C1 segment of cervical spinal cord (tissue), 14 donors: ENCODE measurements around the gene DTNB.
"Not testable (repeated sequence)": the region's sequence is repeated elsewhere in the genome, so short reads cannot be mapped to it uniquely, and the experiment has no call there.

Source experiments
- DNase-seq, 14 donors: peaks; one replicate each; lab custom pipeline; 2025; lab: John Stamatoyannopoulos, UW

DTNB gene

DNA sequence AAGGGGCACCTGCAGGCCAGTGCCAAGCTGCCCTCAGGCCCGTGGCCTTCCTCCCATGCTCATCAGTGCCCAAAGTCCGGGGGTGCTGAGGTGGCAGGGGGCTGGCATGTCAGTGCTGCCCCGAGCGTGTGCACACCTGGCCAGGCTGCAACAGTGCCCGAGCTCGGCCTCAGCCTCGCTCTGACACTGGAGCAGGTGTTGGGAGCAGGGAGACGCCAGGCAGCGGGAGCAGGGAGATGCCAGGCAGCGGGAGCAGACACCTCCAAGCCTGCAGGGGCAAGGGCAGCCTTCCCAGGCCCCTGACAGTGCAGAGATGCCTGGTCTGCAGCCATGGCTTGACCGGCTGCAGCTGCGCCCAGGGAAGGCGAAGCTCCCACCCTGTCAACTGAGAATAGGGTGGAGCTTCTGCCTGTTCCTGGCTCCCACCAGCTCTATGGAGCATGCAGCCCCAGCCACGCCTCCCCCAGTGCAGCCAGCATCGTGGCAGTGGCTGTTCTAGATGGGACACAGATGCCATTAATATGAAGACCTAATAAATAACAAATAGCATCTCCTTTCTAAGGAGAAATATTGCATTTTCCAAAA is 82.4 kb downstream of the DTNB start:
- peak in 7 of 14 donors; percentile 11 to 57 (median 42) for DNase-seq

DNA sequence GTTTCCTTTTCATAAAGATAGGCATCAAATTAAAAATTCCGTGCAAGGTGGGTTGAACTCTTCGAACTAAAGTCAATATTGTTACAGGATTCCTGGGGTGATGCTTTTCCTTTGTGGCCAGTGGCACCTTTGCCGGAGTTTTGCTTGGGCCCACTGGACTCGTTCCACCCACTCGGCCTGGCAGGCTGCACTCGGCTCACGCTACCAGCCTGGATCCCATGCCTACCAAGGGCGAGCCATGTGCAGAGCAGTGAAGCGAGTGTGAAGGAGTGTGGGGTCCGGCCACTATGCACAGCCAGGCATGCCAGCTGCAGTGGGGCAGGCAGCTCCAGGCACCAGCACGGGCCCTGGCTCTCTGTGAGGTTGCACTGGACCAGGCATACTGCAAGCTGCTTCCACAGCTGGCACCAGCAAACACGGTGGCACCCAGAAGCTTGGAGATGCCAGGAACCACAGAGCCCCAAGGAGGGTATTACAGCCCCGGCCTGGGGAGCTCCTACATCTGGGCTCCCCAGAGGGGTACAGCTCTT is 83.6 kb downstream of the DTNB start:
- DNase-seq, result peak in 1 of 14 donors; percentile 12

DNA sequence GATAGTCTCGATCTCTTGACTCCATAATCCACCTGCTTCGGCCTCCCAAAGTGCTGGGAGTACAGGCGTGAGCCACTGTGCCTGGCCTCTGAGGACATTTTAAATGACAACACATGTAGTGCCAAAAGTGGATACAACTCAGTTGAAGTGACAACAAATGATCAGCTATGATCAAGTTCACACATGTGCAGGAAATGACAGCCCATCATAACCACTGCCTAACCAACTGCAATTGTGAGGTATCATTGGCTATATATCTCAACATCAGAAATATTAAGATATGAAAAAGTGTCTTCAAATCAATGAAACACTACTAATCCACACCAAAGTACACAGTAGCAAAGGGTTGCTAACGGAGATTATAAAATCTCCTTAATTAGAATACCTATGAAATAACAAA is 84.8 kb downstream of the DTNB start:
- DNase-seq, result no peak

DNA sequence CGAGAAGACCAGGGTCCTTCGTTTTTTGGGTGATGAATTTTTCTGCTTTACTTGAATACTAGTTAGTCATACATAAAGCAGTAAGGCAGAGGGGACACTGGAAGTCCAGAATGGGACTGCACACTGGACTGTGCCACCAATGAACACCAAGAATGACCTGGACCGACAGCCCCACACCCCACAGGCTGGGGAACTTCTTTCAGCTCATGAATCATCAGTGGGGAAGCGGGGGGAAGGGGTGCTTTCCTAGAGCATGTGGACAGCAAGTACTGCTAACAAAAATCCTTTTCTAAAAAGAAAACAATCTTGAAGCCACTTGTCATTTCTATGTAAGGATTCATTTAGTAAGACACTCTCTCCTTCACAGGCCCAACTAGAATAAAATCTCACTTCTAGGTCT is 86.0 kb downstream of the DTNB start:
- DNase-seq, result peak in 3 of 14 donors; percentile 48 to 67 (median 51)

DNA sequence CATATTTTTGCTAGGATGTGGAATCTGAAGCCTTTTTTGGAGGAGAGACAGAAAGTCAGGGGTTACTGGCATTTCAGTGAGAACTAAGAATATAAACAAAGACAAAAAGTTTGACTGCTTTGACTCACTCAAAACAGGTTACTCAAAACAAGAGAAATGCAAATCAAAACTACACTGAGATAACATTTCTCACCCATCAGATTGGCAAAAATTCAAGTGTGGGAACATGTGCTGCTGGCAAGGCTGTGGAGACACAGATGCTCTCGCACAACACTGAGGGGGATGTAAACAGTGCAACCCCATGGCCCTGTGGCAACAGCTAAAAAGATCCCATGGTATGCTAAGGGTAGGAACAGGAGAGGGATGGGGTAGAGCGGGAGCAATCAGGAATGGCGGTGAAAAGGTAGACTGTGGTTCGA is 86.6 kb downstream of the DTNB start:
- peak in 4 of 14 donors; percentile 8 to 62 (median 22) for DNase-seq

DNA sequence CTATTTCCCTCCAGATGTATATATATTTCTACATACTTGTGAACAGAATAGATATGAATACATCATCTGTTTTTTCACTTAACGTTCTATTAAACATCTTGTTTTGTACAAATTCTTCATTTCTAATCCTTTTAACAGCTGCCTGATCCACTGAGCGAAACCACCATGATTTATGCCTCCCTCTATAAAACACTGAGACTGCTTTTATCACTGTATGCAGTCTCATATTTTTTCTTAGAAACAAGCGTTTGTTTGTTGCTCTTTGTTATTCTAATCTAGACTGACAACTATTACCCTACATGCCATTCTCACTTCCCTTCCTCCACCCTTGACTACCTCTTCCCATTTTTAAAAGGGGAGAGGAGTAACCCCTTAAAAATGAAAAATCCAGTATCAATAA is 88.2 kb downstream of the DTNB start:
- no peak for DNase-seq

DNA sequence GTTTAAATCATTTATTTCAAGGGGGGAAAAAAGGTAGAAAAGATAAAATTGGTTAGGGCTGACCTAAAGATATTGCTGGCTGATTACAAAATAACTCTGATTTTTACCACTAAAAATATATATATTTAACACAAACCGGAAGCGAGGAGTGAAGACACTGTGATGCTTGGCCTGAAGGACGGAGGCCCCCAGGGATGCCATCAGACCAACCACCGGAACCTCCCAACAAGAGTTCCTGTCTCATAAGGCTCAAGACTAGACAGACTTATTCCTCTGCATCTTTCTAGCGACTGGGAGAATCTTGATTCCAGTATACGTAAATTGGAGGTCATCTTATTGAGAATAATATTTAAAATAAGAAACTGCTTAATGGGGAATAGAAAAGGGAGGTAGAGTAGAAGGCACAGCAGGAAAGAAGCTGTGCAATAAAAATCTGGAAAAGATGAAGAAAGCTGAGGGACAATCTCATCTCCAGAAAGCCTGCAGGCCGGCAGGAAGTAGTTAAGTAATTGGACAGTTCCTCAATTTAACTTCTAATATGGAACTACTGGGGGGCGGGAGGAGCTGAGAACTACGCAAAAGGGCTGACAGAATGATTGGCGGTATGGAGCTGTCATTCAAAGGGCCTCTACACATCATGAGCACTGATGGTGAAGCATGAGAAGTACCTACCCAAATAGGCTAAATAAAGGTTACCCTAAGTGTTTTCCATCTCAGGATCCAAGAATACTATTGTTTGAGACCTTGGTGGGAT is 91.1 kb downstream of the DTNB start:
- DNase-seq, result no peak

DNA sequence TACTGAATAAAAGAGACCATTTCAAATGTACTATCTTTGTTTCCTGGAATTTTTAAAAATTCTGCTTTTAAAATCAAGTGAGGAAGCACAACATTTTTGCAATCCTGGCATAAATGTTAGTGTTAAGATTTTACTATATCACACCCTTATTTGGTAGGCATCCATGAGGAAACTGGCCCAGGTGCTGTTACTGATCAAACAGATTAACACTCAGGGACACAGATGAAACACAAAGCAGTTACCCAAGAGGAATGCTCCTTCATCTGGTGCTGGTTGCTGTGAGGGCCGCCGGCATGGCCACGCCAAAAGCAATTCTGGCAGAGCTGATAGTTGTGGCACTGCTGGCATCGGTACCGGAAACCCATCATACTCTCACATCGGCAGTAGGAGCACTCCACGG is 96.8 kb downstream of the DTNB start:
- DNase-seq, result no peak

DNA sequence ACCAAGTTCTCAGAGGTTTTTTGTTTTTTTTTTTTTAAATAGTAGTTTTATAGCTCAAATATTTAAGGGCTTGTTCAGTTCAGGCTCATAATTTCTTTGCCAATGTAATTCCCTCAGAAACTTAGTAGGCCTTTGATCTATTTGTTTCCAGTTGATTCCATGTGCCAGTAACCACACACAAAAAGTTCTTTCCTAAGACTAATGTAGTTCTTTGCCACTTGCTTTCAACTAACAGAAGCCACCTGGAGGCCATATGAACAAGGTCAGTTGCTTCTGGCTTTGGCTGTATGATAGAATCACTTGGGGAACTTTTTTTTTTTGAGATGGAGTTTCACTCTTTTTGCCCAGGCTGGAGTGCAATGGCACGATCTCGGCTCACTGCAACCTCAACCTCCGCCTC is 100.7 kb downstream of the DTNB start:
- DNase-seq, result no peak

DNA sequence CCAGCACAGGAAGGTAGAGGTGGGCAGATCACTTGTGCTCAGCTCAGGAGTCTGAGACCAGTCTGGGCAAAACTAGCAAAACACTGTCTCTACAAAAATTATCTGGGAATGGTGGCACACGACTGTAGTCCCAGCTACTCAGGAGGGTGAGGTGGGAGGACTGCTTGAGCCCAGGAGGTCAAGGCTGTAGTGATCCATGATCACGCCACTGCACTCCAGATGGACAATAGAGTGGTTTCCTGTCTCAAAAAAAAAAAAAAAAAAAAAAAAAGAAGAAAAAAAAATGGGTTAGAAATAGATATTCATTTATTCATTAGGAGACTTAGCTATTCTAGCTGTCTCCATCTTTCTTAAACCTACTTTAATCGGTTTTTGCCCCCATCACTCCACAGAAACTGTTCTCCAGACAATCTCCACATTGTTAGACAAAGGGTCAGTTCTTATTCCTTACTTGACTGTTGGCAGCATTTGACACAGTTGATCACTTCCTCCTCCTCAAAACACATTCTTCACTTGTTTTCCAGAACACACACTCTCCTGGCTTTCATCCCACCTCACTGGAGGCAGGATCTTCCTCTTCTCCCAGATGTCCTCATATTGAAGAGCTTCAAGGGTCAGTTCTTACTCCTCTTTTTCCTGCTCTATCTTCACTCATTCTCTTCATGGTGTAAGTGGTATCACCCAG is 103.1 kb downstream of the DTNB start:
- no peak for DNase-seq

DNA sequence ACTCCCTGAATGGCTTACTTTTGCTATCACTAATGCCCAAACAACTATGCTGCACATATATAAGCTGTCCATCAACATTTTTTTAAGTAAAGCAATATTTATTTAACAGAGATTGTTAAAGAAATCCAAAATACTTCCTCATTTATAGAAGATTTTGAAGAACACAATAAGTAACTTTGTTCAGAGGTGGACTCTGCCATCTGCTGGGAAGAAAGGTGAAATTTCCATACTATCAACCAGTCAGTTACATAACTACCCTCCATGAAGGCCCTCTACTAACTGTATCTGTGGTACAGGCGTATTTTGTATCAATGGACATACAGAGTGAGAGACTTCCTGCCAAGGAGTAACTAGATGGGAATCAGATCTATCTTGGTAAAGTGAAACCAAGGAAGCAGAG is 106.0 kb downstream of the DTNB start:
- DNase-seq, result peak in 1 of 14 donors; percentile 24

DNA sequence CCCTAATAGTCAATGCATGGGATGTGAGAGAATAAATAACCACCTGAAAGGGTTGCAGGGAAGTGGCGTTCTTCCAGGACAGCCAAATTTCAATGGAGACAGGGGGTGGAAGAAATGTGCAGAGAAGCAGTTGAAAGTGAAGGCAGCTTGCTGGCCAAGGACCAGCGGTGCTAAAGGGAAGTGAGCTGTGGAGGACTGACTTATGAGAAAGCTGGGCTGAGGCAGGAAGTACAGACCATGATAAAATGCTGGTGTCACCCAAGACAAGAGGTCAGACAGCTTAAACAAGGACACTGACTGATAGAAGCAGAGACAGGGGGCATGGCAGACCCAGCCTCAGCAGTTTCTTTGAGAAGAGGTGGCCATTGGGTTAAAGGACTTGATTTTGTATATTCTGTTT is 106.7 kb downstream of the DTNB start:
- peak in 3 of 14 donors; percentile 8 to 22 (median 22) for DNase-seq

DNA sequence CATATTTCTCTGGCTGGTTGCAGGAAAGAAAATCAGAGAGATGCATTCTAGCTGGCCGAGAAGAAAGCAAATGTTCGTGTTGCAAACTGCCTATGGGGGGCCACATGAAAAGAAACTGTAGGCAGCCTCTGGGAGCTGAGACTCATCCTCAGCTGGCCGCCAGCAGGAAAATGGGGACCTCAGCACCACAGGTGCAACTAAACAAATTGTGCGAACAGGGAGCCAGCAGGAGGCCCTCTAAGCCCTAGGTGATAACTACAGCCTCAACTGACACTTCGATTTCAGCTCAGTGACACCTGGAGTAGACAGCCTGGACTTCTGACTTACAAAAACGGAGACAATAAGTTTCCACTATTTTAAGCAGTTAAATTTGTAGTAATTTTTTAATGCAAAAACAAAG is 107.3 kb downstream of the DTNB start:
- no peak for DNase-seq

DNA sequence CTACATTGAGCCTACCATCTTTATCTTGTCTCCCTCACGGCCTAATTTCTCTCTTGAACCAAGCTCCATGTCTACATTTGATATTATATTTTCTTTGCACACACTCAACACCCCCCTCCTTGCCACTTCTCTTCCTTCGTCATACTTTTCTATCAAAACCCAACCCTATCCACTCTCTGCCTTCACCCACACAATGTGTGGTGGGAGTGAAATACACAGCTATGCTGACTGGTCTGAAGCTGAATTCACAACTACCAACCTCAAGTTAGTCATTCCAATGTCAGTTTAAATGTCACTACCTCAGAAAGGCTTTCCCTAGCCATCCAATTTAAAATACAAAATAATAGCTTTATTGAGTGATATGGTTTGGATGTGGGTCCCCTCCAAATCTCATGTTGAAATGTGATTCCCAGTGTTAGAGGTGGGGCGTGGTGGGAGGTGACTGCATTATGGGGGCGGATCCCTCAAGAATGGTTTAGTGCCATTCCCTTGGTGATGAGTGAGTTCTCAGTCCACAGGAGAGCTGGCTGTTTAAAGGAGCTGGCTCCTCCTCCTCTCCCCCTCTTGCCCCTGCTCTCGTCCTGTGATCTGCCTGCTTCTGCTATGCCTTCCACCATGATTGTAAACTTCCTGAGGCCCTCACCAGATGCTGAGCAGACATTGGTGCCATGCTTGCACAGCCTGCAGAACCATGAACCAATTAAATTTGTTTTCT is 112.1 kb downstream of the DTNB start:
- no peak for DNase-seq

DNA sequence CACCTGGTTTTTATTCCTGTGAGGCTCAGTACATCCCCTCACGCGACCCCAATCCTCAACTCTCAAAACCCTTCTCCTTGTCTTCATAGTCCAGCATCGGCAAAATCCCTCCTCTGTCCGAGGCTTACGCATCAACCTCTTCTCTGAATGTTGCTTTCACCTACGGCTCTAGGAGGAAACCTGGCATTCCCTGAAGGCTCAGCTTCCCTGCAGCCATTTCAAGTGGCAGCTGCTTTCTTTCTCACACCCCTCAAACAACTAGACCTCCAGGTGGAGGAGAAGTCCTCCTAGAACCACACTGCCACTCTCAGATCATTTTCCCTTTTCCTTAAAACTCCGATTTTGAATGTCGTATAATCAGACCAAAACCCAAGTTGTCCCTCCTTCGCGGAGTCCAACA is 114.2 kb downstream of the DTNB start:
- DNase-seq, result no peak

DNA sequence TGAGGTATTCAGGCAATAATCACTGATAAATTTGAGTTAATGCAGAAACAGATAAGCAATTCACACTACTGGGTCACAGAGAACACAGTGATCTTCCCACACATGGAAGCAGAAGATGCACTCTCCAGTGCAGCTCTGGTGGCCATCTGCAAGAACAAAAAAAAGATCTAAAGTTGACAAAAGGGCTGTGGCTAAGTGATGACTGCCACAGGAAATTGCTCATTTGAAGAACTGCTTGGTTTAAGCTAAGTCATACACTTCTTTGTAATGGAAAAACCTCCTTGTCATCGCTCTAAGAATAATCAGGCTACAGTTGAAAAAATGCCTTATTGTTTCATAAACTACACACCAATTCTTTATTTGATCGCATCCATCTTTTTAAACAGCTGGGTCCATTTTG is 115.1 kb downstream of the DTNB start:
- peak in 1 of 14 donors; percentile 13 for DNase-seq

DNA sequence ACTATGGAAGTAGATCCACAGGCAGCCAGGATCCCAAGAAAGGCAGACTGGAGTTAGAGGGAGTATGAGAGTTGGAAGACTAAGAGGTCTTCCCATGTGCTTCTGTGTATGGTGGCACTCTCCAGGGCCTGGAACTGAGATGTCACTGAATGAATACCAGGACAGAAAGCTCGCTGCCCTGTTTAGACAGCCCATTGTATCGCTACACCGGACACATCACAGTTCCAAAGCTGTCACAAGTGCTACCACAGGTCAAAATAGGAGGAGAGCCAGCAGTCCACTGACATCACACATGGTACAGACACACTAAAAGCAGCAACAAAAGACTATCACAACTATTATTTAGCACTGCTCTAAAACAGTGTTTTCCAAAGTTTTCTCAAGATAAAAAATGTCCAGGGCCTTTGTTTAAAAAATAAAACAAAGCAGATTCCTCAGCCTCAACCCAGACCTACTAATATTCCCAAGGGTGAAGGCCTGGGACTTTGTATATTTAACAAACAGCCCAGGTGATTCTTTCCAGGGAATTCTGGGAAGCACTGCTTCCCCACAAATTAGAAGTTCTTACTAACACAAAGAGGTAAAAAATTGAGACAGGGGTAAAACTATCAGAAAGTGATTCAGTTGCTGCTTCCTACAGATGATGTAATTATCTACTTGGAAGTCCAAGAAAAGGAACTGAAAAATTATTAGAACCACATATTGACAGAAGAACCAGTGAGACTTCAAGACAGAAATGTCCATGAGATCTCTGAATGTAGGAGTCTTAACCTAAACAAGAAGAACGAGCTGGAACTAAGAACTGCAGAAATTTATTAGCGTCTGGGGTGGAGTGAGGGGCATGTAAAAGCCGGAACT is 116.0 kb downstream of the DTNB start:
- DNase-seq, result no peak

DNA sequence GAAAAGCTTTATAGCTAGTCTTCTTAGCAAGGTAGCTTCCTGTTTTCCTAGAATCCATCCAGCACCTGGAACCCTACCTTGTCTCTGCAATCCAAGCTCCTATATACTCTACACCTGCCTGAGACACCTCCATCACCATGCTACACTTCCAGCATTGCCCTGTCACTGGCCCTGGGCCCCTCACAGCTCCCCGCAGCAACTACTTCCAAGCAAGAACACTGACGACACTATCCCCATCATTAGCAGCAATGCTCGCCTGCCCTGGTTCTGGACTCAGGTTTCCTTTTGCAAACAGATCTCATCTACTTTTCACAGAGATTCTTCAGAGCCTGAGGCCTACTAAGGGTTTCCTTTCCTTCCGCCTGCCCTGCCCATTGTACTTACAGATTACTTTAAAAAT is 121.1 kb downstream of the DTNB start:
- no peak for DNase-seq

DNA sequence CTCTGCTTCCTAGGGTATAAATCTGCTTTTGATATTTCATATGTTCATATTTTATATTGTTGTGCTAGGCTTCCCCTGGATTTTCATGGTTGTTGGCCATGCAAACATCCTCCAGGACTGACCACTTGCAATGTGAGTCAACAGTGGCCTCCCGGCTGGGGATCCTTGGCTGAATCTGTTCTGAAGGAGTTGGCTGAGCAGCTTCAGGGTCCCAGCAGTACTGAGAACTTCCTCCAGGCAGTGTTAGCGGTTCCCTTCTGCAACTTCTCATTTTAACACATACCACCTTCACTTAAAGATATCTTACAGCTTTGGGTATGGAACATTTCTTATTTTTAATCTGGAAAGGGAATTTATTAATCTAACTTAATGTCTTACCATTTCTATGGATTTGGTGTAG is 122.1 kb downstream of the DTNB start:
- no peak for DNase-seq

DNA sequence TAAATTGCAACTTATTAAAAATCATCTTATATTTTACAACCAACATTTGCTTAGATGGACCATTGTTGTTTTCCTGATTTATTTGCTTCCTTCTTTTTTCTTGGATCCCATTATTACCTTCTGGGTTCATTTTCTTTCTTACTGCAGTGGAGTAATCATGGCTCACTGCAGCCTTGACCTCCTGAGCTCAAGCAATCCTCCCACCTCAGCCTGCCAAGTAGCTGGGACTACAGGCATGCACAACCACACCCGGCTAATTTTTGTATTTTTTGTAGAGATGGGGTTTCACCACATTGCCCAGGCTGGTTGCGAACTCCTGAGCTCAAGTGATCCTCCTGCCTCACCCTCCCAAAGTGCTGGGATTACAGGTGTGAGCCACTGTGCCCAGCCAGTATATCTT is 123.8 kb downstream of the DTNB start:
- not testable (repeated sequence) for DNase-seq

DNA sequence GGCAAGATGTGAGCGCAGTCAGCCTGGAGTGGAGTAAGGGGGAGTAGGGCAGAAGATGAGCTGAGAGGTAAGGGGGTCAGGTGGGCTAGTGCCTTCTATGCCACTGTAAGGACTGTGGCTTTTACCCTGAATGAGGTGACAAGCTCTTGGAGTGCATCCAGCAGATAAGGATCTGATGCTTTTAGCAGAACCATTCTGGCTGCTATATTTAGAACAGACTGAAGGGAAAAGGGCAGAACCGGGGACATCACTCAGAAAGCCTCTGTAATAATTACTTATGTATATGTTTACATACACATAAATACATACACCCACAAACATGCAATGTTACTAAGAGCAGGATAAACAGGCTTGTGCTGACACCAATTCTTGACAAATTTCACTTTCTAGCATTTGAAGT is 124.8 kb downstream of the DTNB start:
- no peak for DNase-seq
